Fibroblast of mammary gland (primary cell): ENCODE measurements around the gene CDH4.

Experiments
- DNase-seq: peaks from one replicate; pipeline ENCODE4 v3.0.0-alpha.2; 2010; ENCODE audit warnings: low read depth
- H3K4me3 ChIP-seq: 2 replicates; pipeline ENCODE4 v1.5.1; 2011; ENCODE audit warnings: low read depth, mild to moderate bottlenecking, low read length, moderate library complexity; ENCODE audit not compliant: control insufficient read depth
- CTCF ChIP-seq: conservative IDR thresholded peaks from 2 replicates; pipeline ENCODE4 v1.5.1; 2011; ENCODE audit warnings: low read depth, low read length, inconsistent platforms; ENCODE audit not compliant: control insufficient read depth, insufficient read depth

The CDH4 gene

GRCh38 chr20:61408951-61409740, 157.1 kb downstream of the CDH4 start:
- no peak for DNase-seq
- no peak for TF ChIP-seq CTCF
- no peak overlapping the region for H3K4me3 ChIP-seq

GRCh38 chr20:61411743-61412142, 159.7 kb downstream of the CDH4 start:
- DNase-seq = no peak
- TF ChIP-seq CTCF = no peak
- H3K4me3 ChIP-seq = no peak overlapping the region

GRCh38 chr20:61413752-61414151, 161.7 kb downstream of the CDH4 start:
- no peak for TF ChIP-seq CTCF
- no peak for DNase-seq
- H3K4me3 ChIP-seq = no peak overlapping the region

- TF ChIP-seq CTCF = no peak
- no peak for DNase-seq
Measured at GRCh38 chr20:61414455-61414991, 162.5 kb downstream of the CDH4 start.

GRCh38 chr20:61416546-61416945, 164.5 kb downstream of the CDH4 start:
- H3K4me3 ChIP-seq = no peak overlapping the region
- no peak for TF ChIP-seq CTCF
- no peak for DNase-seq

More at GRCh38 chr20:61414455-61414991, 162.5 kb downstream of the CDH4 start:
- no peak overlapping the region for H3K4me3 ChIP-seq

- no peak for DNase-seq
- no peak for TF ChIP-seq CTCF
- H3K4me3 ChIP-seq = no peak overlapping the region
Measured at GRCh38 chr20:61417221-61417941, 165.3 kb downstream of the CDH4 start.
